ENCODE data around the gene DGAT2L6. TPM values are rescaled to one million over a fixed set of nuclear protein-coding genes. Genes with fewer than 3 reads are reported as not detected.

Gene DGAT2L6
- polyA plus RNA-seq, 1 of the 3 experiments (the other 2 are of a cell fraction): 0.05 TPM

GRCh38 chrX:70247252-70247651, 70.0 kb downstream of the DGAT2L6 start:
- ChIA-PET POLR2A (no interaction called here), CTCF (interaction anchor here (1.0 kb wide), 1 partner anchor 11 kb away, joined by 3 read pairs; no protein-coding TSS in a partner anchor)
- no peak overlapping the region for H3K9ac ChIP-seq
- no peaks in the 10 kb centered on the region for H3K9me3 ChIP-seq
- no peak overlapping the region for H3K4me2 ChIP-seq
- H4K20me1 ChIP-seq (ENCODE audit: insufficient read depth): no peaks in the 10 kb centered on the region
- no peaks in the 10 kb centered on the region for H3K79me2 ChIP-seq (ENCODE audit: insufficient read depth)
- DNase-seq: no peak
- WGBS (ENCODE audit: low lambda C conversion rate): 31% methylated on average over 2 of the region's 2 CpGs
- no peak overlapping the region for H2AFZ ChIP-seq (ENCODE audit: low read depth)
- H3K27me3 ChIP-seq (ENCODE audit: insufficient read depth): peaks cover 7% of the 10 kb centered on the region; the same call in 1 of the 2 replicates
- no peak for TF ChIP-seq EP300 (IDR thresholded peaks at IDR 0.05; ENCODE audit: borderline replicate concordance in 1 of 2, low read depth in 1 of 2, low read length in 1 of 2)
- TF ChIP-seq EZH2phosphoT487 (IDR thresholded peaks at IDR 0.05; ENCODE audit: borderline replicate concordance, low read depth): no peak
- no peak for TF ChIP-seq IRF3 (IDR thresholded peaks at IDR 0.05; ENCODE audit: low read depth, low read length)
- no peak for TF ChIP-seq YY1 (IDR thresholded peaks at IDR 0.05; ENCODE audit: low read depth)
- TF ChIP-seq CTCF (IDR thresholded peaks at IDR 0.05): no peak
- no peak for TF ChIP-seq ELF1 (IDR thresholded peaks at IDR 0.05)
- TF ChIP-seq ZBTB33 (IDR thresholded peaks at IDR 0.05; ENCODE audit: borderline replicate concordance, low read depth): no peak
- no peak for TF ChIP-seq TEAD4 (IDR thresholded peaks at IDR 0.05; ENCODE audit: borderline replicate concordance, insufficient read depth)
- TF ChIP-seq RXRA (IDR thresholded peaks at IDR 0.05; ENCODE audit: borderline replicate concordance, low read depth): no peak
- TF ChIP-seq JUND (IDR thresholded peaks at IDR 0.05): no peak
- no peak for TF ChIP-seq RAD21 (IDR thresholded peaks at IDR 0.05; ENCODE audit: low read length)
- TF ChIP-seq FOXJ3 (CRISPR knock-in tag; IDR thresholded peaks at IDR 0.05): no peak
- TF ChIP-seq TAF1 (IDR thresholded peaks at IDR 0.05; ENCODE audit: borderline replicate concordance, low read depth, low read length): no peak
- no peak for TF ChIP-seq GATA2 (CRISPR knock-in tag; IDR thresholded peaks at IDR 0.05)
- TF ChIP-seq SMC3 (IDR thresholded peaks at IDR 0.05; ENCODE audit: low read depth, low read length): no peak
- H3K27ac ChIP-seq (ENCODE audit: low read depth in 2 of 2, low read length in 1 of 2): no peak overlapping the region
- H3K36me3 ChIP-seq (replicated peaks in 1 of 2; ENCODE audit: control insufficient read depth in 1 of 2, insufficient read depth in 2 of 2, low read length in 1 of 2): no peaks in the 10 kb centered on the region
- H3F3A ChIP-seq (replicated peaks; ENCODE audit: insufficient read depth): no peaks in the 10 kb centered on the region
- H3K4me1 ChIP-seq (ENCODE audit: control insufficient read depth in 1 of 2, insufficient read depth in 2 of 2, low read depth in 1 of 2, low read length in 1 of 2): no peaks in the 10 kb centered on the region
- H3K4me3 ChIP-seq (ENCODE audit: low read depth in 2 of 2, low read length in 1 of 2): no peak overlapping the region
- H3K9me2 ChIP-seq: no peaks in the 10 kb centered on the region
